ENCODE measurements around the gene CACNA1C. TPM values are rescaled to one million over a fixed set of nuclear protein-coding genes. Genes with fewer than 3 reads are reported as not detected.

The CACNA1C gene
- total RNA-seq, 2 experiments from 2014 or later = 0.05 to 0.08 TPM

DNA sequence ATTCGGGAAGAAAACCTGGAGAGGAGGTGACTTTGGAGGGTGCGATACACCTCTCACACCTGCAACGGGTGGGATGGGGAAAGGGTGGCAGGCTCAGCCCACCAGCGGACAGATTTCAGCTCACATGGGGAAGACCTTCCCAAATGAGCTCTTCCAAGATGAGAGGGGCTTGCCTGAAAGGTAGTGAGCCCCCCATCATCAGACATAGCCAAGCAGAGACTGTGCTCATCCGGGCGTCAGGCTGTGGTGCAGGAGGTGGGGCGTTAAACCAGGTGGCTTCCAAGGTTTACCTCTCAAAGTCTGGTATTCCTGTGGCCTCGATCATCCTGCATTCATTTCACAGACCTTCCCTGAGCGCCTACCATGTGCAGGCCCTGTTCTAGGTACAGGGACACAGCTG, 636.6 kb downstream of the CACNA1C start:
- no peak for ATAC-seq (ENCODE audit: poor library complexity)
- H3K4me1 Mint-ChIP-seq (ENCODE audit: low read depth) = peaks cover 49% of the 10 kb centered on the region
- Histone ChIP-seq H3K4me1 (ENCODE audit: insufficient read depth, low read length) (peaks cover 31% of the 10 kb centered on the region), H3K27ac (ENCODE audit: low read depth in 1 of 2, low read length in 2 of 2) (no peak overlapping the region), H3K4me3 (ENCODE audit: low read length) (no peak overlapping the region), H3K27me3 (ENCODE audit: control insufficient read depth in 1 of 2, insufficient read depth in 2 of 2, low read length in 2 of 2) (no peaks in the 10 kb centered on the region), H3K36me3 (ENCODE audit: insufficient read depth, low read length) (no peaks in the 10 kb centered on the region), H3K9me3 (ENCODE audit: control insufficient read depth in 1 of 2, insufficient read depth in 1 of 2, low read length in 2 of 2) (no peaks in the 10 kb centered on the region)
- intact Hi-C loops (cut with DNase I, micrococcal nuclease) = no loop called here
- ChIA-PET POLR2A (interaction anchor here (0.6 to 3.4 kb wide), 2 partner anchors 106 to 1568 kb away, joined by 3 to 48 read pairs; partner anchors contain the start of gene FKBP4), CTCF (no interaction called here)
- H3K27ac Mint-ChIP-seq = peak overlapping the region; percentile 31
- H3K4me3 Mint-ChIP-seq = peak overlapping the region; percentile 95
- no peaks in the 10 kb centered on the region for H3K27me3 Mint-ChIP-seq
- TF ChIP-seq, protein P1, sequence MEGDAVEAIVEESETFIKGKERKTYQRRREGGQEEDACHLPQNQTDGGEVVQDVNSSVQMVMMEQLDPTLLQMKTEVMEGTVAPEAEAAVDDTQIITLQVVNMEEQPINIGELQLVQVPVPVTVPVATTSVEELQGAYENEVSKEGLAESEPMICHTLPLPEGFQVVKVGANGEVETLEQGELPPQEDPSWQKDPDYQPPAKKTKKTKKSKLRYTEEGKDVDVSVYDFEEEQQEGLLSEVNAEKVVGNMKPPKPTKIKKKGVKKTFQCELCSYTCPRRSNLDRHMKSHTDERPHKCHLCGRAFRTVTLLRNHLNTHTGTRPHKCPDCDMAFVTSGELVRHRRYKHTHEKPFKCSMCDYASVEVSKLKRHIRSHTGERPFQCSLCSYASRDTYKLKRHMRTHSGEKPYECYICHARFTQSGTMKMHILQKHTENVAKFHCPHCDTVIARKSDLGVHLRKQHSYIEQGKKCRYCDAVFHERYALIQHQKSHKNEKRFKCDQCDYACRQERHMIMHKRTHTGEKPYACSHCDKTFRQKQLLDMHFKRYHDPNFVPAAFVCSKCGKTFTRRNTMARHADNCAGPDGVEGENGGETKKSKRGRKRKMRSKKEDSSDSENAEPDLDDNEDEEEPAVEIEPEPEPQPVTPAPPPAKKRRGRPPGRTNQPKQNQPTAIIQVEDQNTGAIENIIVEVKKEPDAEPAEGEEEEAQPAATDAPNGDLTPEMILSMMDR (IDR thresholded peaks at IDR 0.05) = no peak
- no peaks in the 10 kb centered on the region for H3K9me3 Mint-ChIP-seq
- H3K36me3 Mint-ChIP-seq (ENCODE audit: low read depth) = peaks cover 14% of the 10 kb centered on the region
- peak in 1 of 14 experiments; percentile 3 for DNase-seq

DNA sequence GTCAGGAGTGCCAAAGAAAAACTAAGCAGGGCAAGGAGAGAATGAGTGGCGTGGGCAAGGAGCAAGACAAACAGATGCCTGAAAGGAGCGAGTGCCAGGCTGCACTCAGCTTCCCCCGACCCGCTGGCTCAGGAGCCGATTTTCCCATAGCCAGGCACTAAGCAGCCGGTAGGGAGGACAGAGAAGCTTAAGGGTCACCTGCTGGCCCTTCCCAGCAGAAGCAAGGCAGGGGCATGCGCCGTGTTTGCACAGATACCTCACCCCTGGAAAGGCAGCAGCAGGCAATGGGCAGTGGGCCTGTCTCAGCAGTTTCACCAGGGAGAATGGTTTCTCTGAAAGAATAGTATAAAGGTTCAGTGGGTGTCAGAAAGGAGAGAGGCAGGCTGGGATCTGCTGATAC, 637.1 kb downstream of the CACNA1C start:
- no peak for ATAC-seq (ENCODE audit: poor library complexity)
- intact Hi-C loops (cut with DNase I, micrococcal nuclease) = loop anchor here in 1 of 2 experiments (5.0 to 10.0 kb wide), 3 partner anchors 122 to 895 kb away; partner anchors contain the start of genes ITFG2 and TULP3

DNA sequence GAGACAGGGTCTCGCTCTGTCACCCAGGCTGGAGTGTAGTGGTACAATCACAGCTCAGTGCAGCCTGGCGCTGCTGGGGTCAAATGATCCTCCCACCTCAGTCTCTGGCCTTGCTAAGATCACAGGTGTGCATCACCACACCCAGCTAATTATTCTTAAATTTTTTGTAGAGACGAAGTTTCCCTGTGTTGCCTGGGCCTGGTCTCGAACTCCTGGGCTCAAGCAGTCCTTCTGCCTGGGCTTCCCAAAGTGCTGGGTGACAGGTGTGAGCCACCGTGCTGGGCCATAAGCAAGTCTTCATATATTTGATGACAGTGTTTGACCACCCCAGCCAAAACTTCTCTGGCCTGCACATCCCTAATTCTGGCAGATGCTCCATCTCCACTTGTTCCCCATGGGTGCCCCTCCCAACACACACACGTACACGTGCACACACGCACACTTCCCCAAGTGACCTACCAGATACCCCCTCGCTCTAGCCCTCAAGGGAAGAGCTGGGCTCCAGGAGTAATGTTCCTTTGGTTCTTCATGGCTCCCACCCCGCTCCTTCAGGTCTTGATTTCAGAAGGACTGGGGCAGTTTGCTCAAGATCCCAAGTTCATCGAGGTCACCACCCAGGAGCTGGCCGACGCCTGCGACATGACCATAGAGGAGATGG, 637.7 kb downstream of the CACNA1C start:
- DNase-seq = peak in 1 of 14 experiments; percentile 12
- ATAC-seq (ENCODE audit: poor library complexity) = no peak
- Mint-ChIP-seq H3K36me3 (ENCODE audit: low read depth) (peaks cover 14% of the 10 kb centered on the region), H3K4me3 (peak overlapping the region; percentile 95), H3K27ac (peak overlapping the region; percentile 84), H3K4me1 (ENCODE audit: low read depth) (peaks cover 49% of the 10 kb centered on the region), H3K9me3 (no peaks in the 10 kb centered on the region), H3K27me3 (no peaks in the 10 kb centered on the region)
- peaks cover 31% of the 10 kb centered on the region for H3K4me1 ChIP-seq (ENCODE audit: insufficient read depth, low read length)
- ChIA-PET CTCF (interaction anchor here (0.7 to 1.2 kb wide), 2 partner anchors 63 to 105 kb away, joined by 3 to 4 read pairs; no protein-coding TSS in a partner anchor), POLR2A (interaction anchor here (1.3 to 3.4 kb wide), 6 partner anchors 8 to 200 kb away, joined by 3 to 48 read pairs (median 8); partner anchors contain the start of genes FKBP4, FOXM1, ITFG2 and RHNO1)
- TF ChIP-seq, protein P1 (IDR thresholded peaks at IDR 0.05) = no peak
- no peaks in the 10 kb centered on the region for H3K36me3 ChIP-seq (ENCODE audit: insufficient read depth, low read length)
- peak overlapping the region; percentile 77 for H3K4me3 ChIP-seq (ENCODE audit: low read length)
- no peaks in the 10 kb centered on the region for H3K9me3 ChIP-seq (ENCODE audit: control insufficient read depth in 1 of 2, insufficient read depth in 1 of 2, low read length in 2 of 2)
- peak overlapping the region; percentile 27 to 50 for H3K27ac ChIP-seq (ENCODE audit: low read depth in 1 of 2, low read length in 2 of 2)
- H3K27me3 ChIP-seq (ENCODE audit: control insufficient read depth in 1 of 2, insufficient read depth in 2 of 2, low read length in 2 of 2) = no peaks in the 10 kb centered on the region
- intact Hi-C loops (cut with DNase I, micrococcal nuclease) = loop anchor here in 1 of 2 experiments (5.0 to 10.0 kb wide), 3 partner anchors 122 to 896 kb away; partner anchors contain the start of genes ITFG2 and TULP3

More for the DNA sequence above, 637.1 kb downstream of the CACNA1C start:
- Histone ChIP-seq H3K9me3 (ENCODE audit: control insufficient read depth in 1 of 2, insufficient read depth in 1 of 2, low read length in 2 of 2) (no peaks in the 10 kb centered on the region), H3K36me3 (ENCODE audit: insufficient read depth, low read length) (no peaks in the 10 kb centered on the region), H3K27me3 (ENCODE audit: control insufficient read depth in 1 of 2, insufficient read depth in 2 of 2, low read length in 2 of 2) (no peaks in the 10 kb centered on the region), H3K4me1 (ENCODE audit: insufficient read depth, low read length) (peaks cover 31% of the 10 kb centered on the region), H3K4me3 (ENCODE audit: low read length) (no peak overlapping the region), H3K27ac (ENCODE audit: low read depth in 1 of 2, low read length in 2 of 2) (no peak overlapping the region)
- Mint-ChIP-seq H3K27me3 (no peaks in the 10 kb centered on the region), H3K4me1 (ENCODE audit: low read depth) (peaks cover 49% of the 10 kb centered on the region), H3K4me3 (peak overlapping the region; percentile 95), H3K36me3 (ENCODE audit: low read depth) (peaks cover 14% of the 10 kb centered on the region), H3K27ac (peak overlapping the region; percentile 31), H3K9me3 (no peaks in the 10 kb centered on the region)
- TF ChIP-seq, protein P1 (IDR thresholded peaks at IDR 0.05) = no peak
- POLR2A ChIA-PET = interaction anchor here (2.2 to 3.4 kb wide), 2 partner anchors 105 to 187 kb away, joined by 6 to 48 read pairs; partner anchors contain the start of genes FKBP4, FOXM1 and RHNO1
- DNase-seq = peak in 1 of 14 experiments; percentile 6
- CTCF ChIA-PET = no interaction called here

All from CD4-positive, alpha-beta T cell (primary cell).